Tibial artery (tissue), 4 donors: ENCODE data around the gene MYORG.

Experiments
- DNase-seq, 2 donors: peaks; one replicate each; pipeline ENCODE4 v3.0.0-alpha.2; 2019
- H3K27ac ChIP-seq, 2 donors: fragments of 200-600 bp; sonication (generic) in 1 of 2; 1 replicate in 1 of 2; 2 replicates in 1 of 2; pipeline ENCODE4 v1.5.1; 2018 to 2019; ENCODE audit warnings: mild to moderate bottlenecking in 1 of 2
- H3K27me3 ChIP-seq, 2 donors: fragments of 200-600 bp; sonication (generic) in 1 of 2; one replicate each; pipeline versions ENCODE4 v1.5.1 to v1.6.0; 2016 to 2019
- H3K36me3 ChIP-seq, 3 donors: fragments of 200-600 bp; sonication (generic) in 2 of 3; one replicate each; pipeline ENCODE4 v1.5.1; 2016 to 2019; ENCODE audit warnings: mild to moderate bottlenecking in 2 of 3
- H3K4me1 ChIP-seq, 4 donors: fragments of 200-600 bp; sonication (generic) in 2 of 4; 1 replicate in 3 of 4; 2 replicates in 1 of 4; pipeline ENCODE4 v1.5.1; 2016 to 2019
- H3K4me3 ChIP-seq, 2 donors: fragments of 200-600 bp; sonication (generic) in 1 of 2; 1 replicate in 1 of 2; 2 replicates in 1 of 2; pipeline ENCODE4 v1.5.1; 2018 to 2019; ENCODE audit warnings: mild to moderate bottlenecking in 2 of 2
- H3K9me3 ChIP-seq, 3 donors: fragments of 200-600 bp; sonication (generic) in 1 of 3; one replicate each; pipeline ENCODE4 v1.5.1; 2016 to 2019
- intact Hi-C: fragments of 100-400 bp; cut with DNase I; formaldehyde crosslinking; loops from one replicate; pipeline ENCODE4 v1.15.0; 2023; ENCODE audit warnings: low total_unique reads
- TF ChIP-seq, protein P1 (sequence below), 2 experiments: fragments of 200-600 bp in 1 of 2; fragments of 450-650 bp in 1 of 2; IDR thresholded peaks; one replicate each; pipeline ENCODE4 v1.5.1; 2017 to 2019; ENCODE audit warnings: antibody characterized with exemption in 2 of 2, mild to moderate bottlenecking in 1 of 2, moderate library complexity in 1 of 2

MYORG gene

DNA sequence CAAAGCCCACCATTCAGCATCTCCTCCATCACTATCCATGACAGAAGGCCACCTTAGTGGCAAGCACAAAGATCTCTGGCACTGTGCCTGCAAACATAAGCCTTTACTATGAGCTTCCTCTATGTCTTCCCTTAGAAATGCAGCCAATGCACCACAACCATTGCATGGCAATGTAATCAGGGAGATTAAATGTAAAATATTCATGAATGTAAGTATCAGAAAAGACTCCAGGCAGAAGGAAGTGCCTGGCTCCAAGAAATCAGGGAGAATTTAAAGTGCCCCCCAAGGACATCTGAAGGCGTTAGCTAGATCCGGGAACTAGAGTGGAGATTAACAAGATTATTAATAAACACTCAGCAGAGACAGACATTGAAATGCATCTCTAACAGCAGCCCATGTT lies 32.5 kb upstream of the MYORG start:
- Histone ChIP-seq H3K27me3 (no peaks in the 10 kb centered on the region), H3K27ac (no peak overlapping the region), H3K36me3 (peaks cover 0 to 16% (median 15%) of the 10 kb centered on the region in 3 donors), H3K9me3 (no peaks in the 10 kb centered on the region), H3K4me1 (no peaks in the 10 kb centered on the region), H3K4me3 (no peak overlapping the region)
- intact Hi-C loops, result loop anchor here (5.0 kb wide), 1 partner anchor 183 kb away; no protein-coding TSS in a partner anchor
- DNase-seq, result no peak
- TF ChIP-seq, protein P1, sequence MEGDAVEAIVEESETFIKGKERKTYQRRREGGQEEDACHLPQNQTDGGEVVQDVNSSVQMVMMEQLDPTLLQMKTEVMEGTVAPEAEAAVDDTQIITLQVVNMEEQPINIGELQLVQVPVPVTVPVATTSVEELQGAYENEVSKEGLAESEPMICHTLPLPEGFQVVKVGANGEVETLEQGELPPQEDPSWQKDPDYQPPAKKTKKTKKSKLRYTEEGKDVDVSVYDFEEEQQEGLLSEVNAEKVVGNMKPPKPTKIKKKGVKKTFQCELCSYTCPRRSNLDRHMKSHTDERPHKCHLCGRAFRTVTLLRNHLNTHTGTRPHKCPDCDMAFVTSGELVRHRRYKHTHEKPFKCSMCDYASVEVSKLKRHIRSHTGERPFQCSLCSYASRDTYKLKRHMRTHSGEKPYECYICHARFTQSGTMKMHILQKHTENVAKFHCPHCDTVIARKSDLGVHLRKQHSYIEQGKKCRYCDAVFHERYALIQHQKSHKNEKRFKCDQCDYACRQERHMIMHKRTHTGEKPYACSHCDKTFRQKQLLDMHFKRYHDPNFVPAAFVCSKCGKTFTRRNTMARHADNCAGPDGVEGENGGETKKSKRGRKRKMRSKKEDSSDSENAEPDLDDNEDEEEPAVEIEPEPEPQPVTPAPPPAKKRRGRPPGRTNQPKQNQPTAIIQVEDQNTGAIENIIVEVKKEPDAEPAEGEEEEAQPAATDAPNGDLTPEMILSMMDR (IDR thresholded peaks at IDR 0.05), result no peak

DNA sequence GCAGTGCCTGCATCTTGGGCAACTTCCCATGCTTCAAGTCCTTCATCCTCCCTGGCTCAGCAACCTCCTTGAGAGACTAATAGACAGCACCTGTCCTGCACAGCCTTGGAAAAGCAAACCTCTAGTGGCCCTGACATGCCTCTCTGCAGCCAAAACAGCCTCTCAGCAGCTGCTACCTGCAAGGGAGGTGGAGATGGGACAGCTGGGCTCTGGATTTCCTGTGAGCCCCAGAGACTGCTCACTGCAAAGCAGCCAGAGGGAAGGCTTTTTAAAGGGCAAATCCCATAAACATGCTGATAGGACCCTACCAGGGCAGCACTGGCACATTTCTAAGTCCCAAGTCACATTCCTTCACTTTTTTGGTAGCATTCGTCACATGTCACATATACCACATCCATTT lies 31.5 kb upstream of the MYORG start:
- no peak for DNase-seq
- H3K4me3 ChIP-seq, result no peak overlapping the region

DNA sequence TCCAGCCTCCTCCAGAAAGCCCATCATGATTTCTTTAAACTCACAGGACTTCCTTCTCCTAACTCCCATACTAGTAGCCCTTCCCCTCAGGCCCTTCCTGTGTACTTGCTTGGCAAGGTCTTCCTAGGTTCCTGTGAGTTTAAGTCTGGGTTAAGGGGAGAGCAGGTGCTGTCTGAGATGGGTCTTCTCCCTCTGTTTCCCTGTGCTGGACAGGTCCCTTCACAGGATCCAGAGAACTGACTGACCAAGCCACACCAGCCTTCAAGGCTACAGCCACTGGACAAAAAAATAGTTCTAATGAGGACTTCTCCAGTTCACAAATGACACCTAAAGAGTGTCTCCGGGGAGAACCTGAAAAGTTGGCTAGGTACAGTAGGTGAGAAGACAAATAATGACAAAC lies 29.5 kb upstream of the MYORG start:
- TF ChIP-seq, protein P1 (IDR thresholded peaks at IDR 0.05), result no peak
- H3K27ac ChIP-seq, result no peak overlapping the region
- no peaks in the 10 kb centered on the region for H3K27me3 ChIP-seq
- intact Hi-C loops, result loop anchor here (5.0 kb wide), 1 partner anchor 186 kb away; no protein-coding TSS in a partner anchor
- DNase-seq, result no peak
- H3K4me1 ChIP-seq, result no peaks in the 10 kb centered on the region
- no peaks in the 10 kb centered on the region for H3K9me3 ChIP-seq
- no peak overlapping the region for H3K4me3 ChIP-seq
- H3K36me3 ChIP-seq, result peaks cover 9 to 41% (median 39%) of the 10 kb centered on the region in 3 donors

More for the DNA sequence above, 31.5 kb upstream of the MYORG start:
- Histone ChIP-seq H3K36me3 (peaks cover 0 to 22% (median 19%) of the 10 kb centered on the region in 3 donors), H3K27me3 (no peaks in the 10 kb centered on the region), H3K9me3 (no peaks in the 10 kb centered on the region), H3K4me1 (no peaks in the 10 kb centered on the region), H3K27ac (no peak overlapping the region)
- TF ChIP-seq, protein P1 (IDR thresholded peaks at IDR 0.05), result no peak
- intact Hi-C loops, result loop anchor here (5.0 kb wide), 1 partner anchor 184 kb away; no protein-coding TSS in a partner anchor

DNA sequence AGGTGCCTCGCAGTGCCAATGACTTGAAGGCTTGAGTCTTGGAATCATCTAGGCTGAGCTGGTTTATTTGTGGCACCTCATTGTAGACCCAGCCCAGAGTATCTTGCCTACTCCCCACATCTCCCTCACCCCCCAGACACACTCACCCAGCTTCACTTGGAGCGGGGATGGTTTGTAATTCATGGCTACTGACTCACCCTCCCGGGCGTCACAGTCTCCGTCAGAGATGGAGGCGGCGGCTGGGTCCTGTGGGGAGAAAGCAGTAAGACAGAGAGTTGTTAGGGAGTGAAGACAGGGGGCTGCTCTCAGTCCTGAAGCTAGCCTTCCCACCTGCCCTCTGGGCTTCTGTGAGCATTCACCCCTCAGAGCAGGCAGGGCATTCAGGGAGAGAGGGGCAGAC lies 29.0 kb upstream of the MYORG start:
- Histone ChIP-seq H3K9me3 (no peaks in the 10 kb centered on the region), H3K36me3 (peaks cover 13 to 46% (median 44%) of the 10 kb centered on the region in 3 donors), H3K27ac (no peak overlapping the region), H3K27me3 (no peaks in the 10 kb centered on the region), H3K4me3 (no peak overlapping the region), H3K4me1 (no peaks in the 10 kb centered on the region)
- TF ChIP-seq, protein P1 (IDR thresholded peaks at IDR 0.05), result no peak
- no peak for DNase-seq
- intact Hi-C loops, result loop anchor here (5.0 kb wide), 1 partner anchor 187 kb away; no protein-coding TSS in a partner anchor

DNA sequence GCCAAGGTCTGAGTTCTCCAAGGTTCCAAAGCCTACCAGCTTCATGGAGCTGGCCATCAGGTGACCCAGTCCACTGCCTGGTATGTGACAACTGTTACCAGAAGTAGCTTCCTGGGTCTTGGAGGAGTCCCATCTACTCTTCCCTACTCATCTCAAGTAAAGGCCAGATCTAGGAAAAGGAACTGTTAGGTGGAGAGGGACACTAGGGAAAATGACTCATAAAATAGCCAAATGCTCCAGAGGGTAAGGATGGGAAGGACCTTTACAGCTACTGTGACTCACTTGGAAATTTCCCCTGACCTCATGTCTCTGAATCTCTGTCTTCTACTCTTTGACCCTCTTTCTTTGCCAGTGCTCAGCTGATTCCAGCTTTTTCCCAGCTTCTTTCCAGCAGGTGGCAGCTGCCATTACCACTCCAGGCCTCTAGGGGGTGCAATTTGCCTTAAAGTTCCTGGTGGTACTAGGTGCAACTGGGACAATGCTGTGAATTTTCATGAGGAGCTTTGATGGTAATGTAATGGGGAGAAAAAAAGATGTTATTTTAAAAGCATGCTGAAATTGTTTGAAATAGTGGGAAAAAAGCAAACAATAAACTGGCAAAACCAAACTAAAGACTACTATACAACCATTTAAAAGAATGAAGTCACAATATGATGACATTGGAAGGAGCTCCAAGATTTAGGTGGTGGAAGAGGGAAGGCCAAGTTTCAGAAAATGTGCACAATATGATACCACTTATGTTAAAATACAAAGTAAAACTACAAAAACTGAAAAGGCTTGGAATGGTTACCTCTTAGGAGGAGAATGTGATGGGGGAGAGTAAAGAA lies 27.1 kb upstream of the MYORG start:
- intact Hi-C loops, result loop anchor here (5.0 kb wide), 1 partner anchor 99 kb away; no protein-coding TSS in a partner anchor
- TF ChIP-seq, protein P1 (IDR thresholded peaks at IDR 0.05), result peak; percentile 89 to 91
- H3K27me3 ChIP-seq, result no peaks in the 10 kb centered on the region
- H3K36me3 ChIP-seq, result peaks cover 28 to 66% (median 63%) of the 10 kb centered on the region in 3 donors
- H3K9me3 ChIP-seq, result no peaks in the 10 kb centered on the region
- H3K4me1 ChIP-seq, result no peaks in the 10 kb centered on the region
- H3K4me3 ChIP-seq, result no peak overlapping the region
- peak; percentile 72 to 75 for DNase-seq
- H3K27ac ChIP-seq, result no peak overlapping the region
